CD14-positive monocyte (primary cell): ENCODE data around the gene BHLHE41. TPM values are rescaled to one million over a fixed set of nuclear protein-coding genes. Genes with fewer than 3 reads are reported as not detected.
A peak's percentile ranks its signal among the peaks of the same experiment; 100 is the strongest.

Experiments
- DNase-seq, 3 donors: peaks; one replicate each; pipeline ENCODE4 v3.0.0-alpha.2; 2011 to 2022
- H2AFZ ChIP-seq: 2 replicates; pipeline ENCODE4 v1.6.0; 2012; ENCODE audit warnings: mild to moderate bottlenecking, low read depth, low read length, inconsistent platforms; ENCODE audit not compliant: insufficient read depth, poor library complexity, severe bottlenecking
- H3K27ac ChIP-seq, 2 donors: 1 replicate in 1 of 2; 2 replicates in 1 of 2; pipeline ENCODE4 v1.5.1; 2012 to 2013; ENCODE audit warnings: low read length in 2 of 2, control low read depth in 1 of 2, inconsistent platforms in 1 of 2, low read depth in 1 of 2, mild to moderate bottlenecking in 1 of 2
- H3K27me3 ChIP-seq, 2 donors: one replicate each; pipeline versions ENCODE4 v1.6.0 to v1.6.1; 2011 to 2013; ENCODE audit warnings: low read length in 2 of 2; ENCODE audit not compliant: control insufficient read depth in 2 of 2, insufficient read depth in 2 of 2
- H3K36me3 ChIP-seq, 2 donors: replicated peaks in 1 of 2; 1 replicate in 1 of 2; 2 replicates in 1 of 2; pipeline versions ENCODE4 v1.5.1 to v1.6.1; 2012 to 2013; ENCODE audit warnings: low read length in 2 of 2, control low read depth in 1 of 2, inconsistent platforms in 1 of 2, mild to moderate bottlenecking in 1 of 2; ENCODE audit not compliant: insufficient read depth in 2 of 2, control insufficient read depth in 1 of 2
- H3K4me1 ChIP-seq, 2 donors: 1 replicate in 1 of 2; 2 replicates in 1 of 2; pipeline versions ENCODE4 v1.5.1 to v1.6.1; 2012 to 2013; ENCODE audit warnings: low read length in 2 of 2, control low read depth in 1 of 2, inconsistent platforms in 1 of 2, mild to moderate bottlenecking in 1 of 2, moderate library complexity in 1 of 2; ENCODE audit not compliant: insufficient read depth in 2 of 2, control insufficient read depth in 1 of 2
- H3K4me2 ChIP-seq: replicated peaks from 2 replicates; pipeline ENCODE3; 2012; ENCODE audit warnings: low read length, moderate library complexity, mild to moderate bottlenecking; ENCODE audit not compliant: poor library complexity, severe bottlenecking; ENCODE audit errors: extremely low read depth
- H3K4me3 ChIP-seq, 3 experiments: fragments of 200-600 bp in 1 of 3; sonication (generic) in 1 of 3; replicated peaks in 1 of 3; 1 replicate in 2 of 3; 2 replicates in 1 of 3; pipeline ENCODE4 v1.5.1; 2011 to 2013; ENCODE audit warnings: low read length in 3 of 3, mild to moderate bottlenecking in 3 of 3, control low read depth in 2 of 3, low read depth in 2 of 3, inconsistent platforms in 1 of 3, moderate library complexity in 1 of 3
- H3K79me2 ChIP-seq: 2 replicates; pipeline ENCODE4 v1.6.0; 2012; ENCODE audit warnings: mild to moderate bottlenecking, control low read depth, inconsistent platforms, low read length, moderate library complexity; ENCODE audit not compliant: insufficient read depth
- H3K9ac ChIP-seq: 2 replicates; pipeline ENCODE4 v1.6.0; 2017; ENCODE audit warnings: low read length, mild to moderate bottlenecking; ENCODE audit not compliant: insufficient read depth, poor library complexity, severe bottlenecking
- H3K9me3 ChIP-seq, 2 donors: replicated peaks in 1 of 2; 1 replicate in 1 of 2; 2 replicates in 1 of 2; pipeline versions ENCODE4 v1.5.1 to v1.6.1; 2012 to 2013; ENCODE audit warnings: low read length in 2 of 2, control low read depth in 1 of 2; ENCODE audit not compliant: control insufficient read depth in 1 of 2, insufficient read depth in 1 of 2
- H4K20me1 ChIP-seq: 2 replicates; pipeline ENCODE4 v1.6.0; 2012; ENCODE audit warnings: mild to moderate bottlenecking, low read length, control low read depth, moderate library complexity; ENCODE audit not compliant: insufficient read depth
- H3K27ac Mint-ChIP-seq, 7 donors: one replicate each; pipeline ENCODE4 v1.8.0; 2020; ENCODE audit warnings: mild to moderate bottlenecking in 7 of 7, mixed read lengths in 7 of 7, moderate library complexity in 6 of 7, inconsistent platforms in 2 of 7
- H3K27me3 Mint-ChIP-seq, 3 donors: one replicate each; pipeline ENCODE4 v1.8.0; 2021 to 2022; ENCODE audit warnings: low read depth in 3 of 3, mild to moderate bottlenecking in 3 of 3, mixed read lengths in 3 of 3, moderate library complexity in 3 of 3, inconsistent platforms in 1 of 3
- H3K36me3 Mint-ChIP-seq, 2 donors: one replicate each; pipeline ENCODE4 v1.8.0; 2020; ENCODE audit warnings: mixed read lengths in 2 of 2, inconsistent platforms in 1 of 2, mild to moderate bottlenecking in 1 of 2
- H3K4me1 Mint-ChIP-seq: one replicate; pipeline ENCODE4 v1.8.0; 2020; ENCODE audit warnings: mild to moderate bottlenecking, mixed read lengths
- H3K4me3 Mint-ChIP-seq, 2 donors: one replicate each; pipeline ENCODE4 v1.8.0; 2020; ENCODE audit warnings: mild to moderate bottlenecking in 2 of 2, mixed read lengths in 2 of 2, moderate library complexity in 1 of 2
- H3K9me3 Mint-ChIP-seq, 7 donors: one replicate each; pipeline ENCODE4 v1.8.0; 2020 to 2022; ENCODE audit warnings: mixed read lengths in 7 of 7, mild to moderate bottlenecking in 6 of 7, moderate library complexity in 6 of 7, inconsistent platforms in 2 of 7
- CTCF ChIP-seq: fragments of 200-600 bp; IDR thresholded peaks from one replicate; pipeline ENCODE4 v1.8.0; 2022; ENCODE audit warnings: antibody characterized with exemption, mild to moderate bottlenecking
- WGBS: methylation state at CpG from one replicate; pipeline ENCODE4 v1.1.5; 2013; ENCODE audit warnings: missing lambda C conversion rate; ENCODE audit not compliant: insufficient coverage; 5-methylcytosine and 5-hydroxymethylcytosine counted together
- intact Hi-C, 2 donors: fragments of 100-400 bp; cut with micrococcal nuclease; formaldehyde crosslinking; loops; one replicate each; pipeline versions ENCODE4 v1.15.0 to v1.15.1; 2023
- polyA plus RNA-seq, 3 donors: library from polyadenylated mRNA; depleted of rRNA in 1 of 3; unstranded in 2 of 3; stranded (reverse) in 1 of 3; fragments of 300-500 nt in 2 of 3; fragments of >200 nt in 1 of 3; fragmentation: Illumina TruSeq in 2 of 3; gene quantifications; 1 replicate in 2 of 3; 2 replicates in 1 of 3; pipeline ENCODE4 v1.2.3, GENCODE V29; 2012 to 2021

Gene BHLHE41
- polyA plus RNA-seq, 3 donors: 0.03 TPM; not detected in 2

- Histone ChIP-seq H3K4me3 (no peak overlapping the region), H3K36me3 (no peaks in the 10 kb centered on the region), H3K4me2 (no peak overlapping the region), H3K27me3 (no peaks in the 10 kb centered on the region), H3K4me1 (no peaks in the 10 kb centered on the region), H3K27ac (no peak overlapping the region), H4K20me1 (no peaks in the 10 kb centered on the region), H3K9ac (no peak overlapping the region), H3K79me2 (no peaks in the 10 kb centered on the region), H3K9me3 (no peaks in the 10 kb centered on the region), H2AFZ (no peak overlapping the region)
- no peak overlapping the region for H3K27ac Mint-ChIP-seq
- peaks cover 0 to 3% (median 0%) of the 10 kb centered on the region in 3 donors for H3K27me3 Mint-ChIP-seq
- 50% methylated on average over 1 of the region's 2 CpGs for WGBS
- no peak overlapping the region for H3K4me3 Mint-ChIP-seq
- TF ChIP-seq CTCF: no peak
- peaks cover 0 to 8% (median 5%) of the 10 kb centered on the region in 7 donors for H3K9me3 Mint-ChIP-seq
- intact Hi-C loops: no loop called here
- no peaks in the 10 kb centered on the region for H3K36me3 Mint-ChIP-seq
- no peaks in the 10 kb centered on the region for H3K4me1 Mint-ChIP-seq
- no peak for DNase-seq
Measured at GRCh38 chr12:26088998-26089397, 35.8 kb downstream of the BHLHE41 start.

GRCh38 chr12:26086936-26087335, 37.9 kb downstream of the BHLHE41 start:
- H3K27me3 ChIP-seq: no peaks in the 10 kb centered on the region
- peak in 1 of 3 donors; percentile 23 for DNase-seq
- H4K20me1 ChIP-seq: no peaks in the 10 kb centered on the region
- no peaks in the 10 kb centered on the region for H3K36me3 Mint-ChIP-seq
- H3K4me2 ChIP-seq: no peak overlapping the region
- H3K4me3 ChIP-seq: no peak overlapping the region
- TF ChIP-seq CTCF: no peak
- H3K27me3 Mint-ChIP-seq: peaks cover 0 to 1% (median 0%) of the 10 kb centered on the region in 3 donors
- H2AFZ ChIP-seq: no peak overlapping the region
- peaks cover 4 to 21% (median 12%) of the 10 kb centered on the region in 7 donors for H3K9me3 Mint-ChIP-seq
- no peaks in the 10 kb centered on the region for H3K4me1 Mint-ChIP-seq
- no peak overlapping the region for H3K27ac Mint-ChIP-seq
- intact Hi-C loops: no loop called here
- H3K4me1 ChIP-seq: no peaks in the 10 kb centered on the region
- no peak overlapping the region for H3K27ac ChIP-seq
- H3K9me3 ChIP-seq: no peaks in the 10 kb centered on the region
- no peaks in the 10 kb centered on the region for H3K36me3 ChIP-seq
- no peaks in the 10 kb centered on the region for H3K79me2 ChIP-seq
- no peak overlapping the region for H3K4me3 Mint-ChIP-seq
- H3K9ac ChIP-seq: no peak overlapping the region
- no CpG with 5 or more reads among the region's 1 CpG for WGBS
